Measurements from ENCODE around the gene WFDC10A. TPM values are rescaled to one million over a fixed set of nuclear protein-coding genes. Genes with fewer than 3 reads are reported as not detected.
"Not testable (repeated sequence)": the region's sequence is repeated elsewhere in the genome, so short reads cannot be mapped to it uniquely, and the experiment has no call there.

The WFDC10A gene
- total RNA-seq, 6 experiments from 2014 or later = not detected

- Mint-ChIP-seq H3K27me3 (ENCODE audit: insufficient read depth) (peaks cover 4% of the 10 kb centered on the region), H3K4me1 (ENCODE audit: low read depth) (no peaks in the 10 kb centered on the region), H3K36me3 (ENCODE audit: low read depth) (no peaks in the 10 kb centered on the region), H3K4me3 (no peak overlapping the region), H3K27ac (no peak overlapping the region), H3K9me3 (no peaks in the 10 kb centered on the region)
- TF ChIP-seq CTCF (IDR thresholded peaks at IDR 0.05) = no peak
- no peak for DNase-seq
These were observed 18.0 kb downstream of the WFDC10A start for GRCh38 chr20:45647441-45648050.

GRCh38 chr20:45649312-45649863 is 19.8 kb downstream of the WFDC10A start:
- no peak for DNase-seq
- Mint-ChIP-seq H3K27ac (no peak overlapping the region), H3K27me3 (ENCODE audit: insufficient read depth) (peaks cover 6% of the 10 kb centered on the region), H3K36me3 (ENCODE audit: low read depth) (no peaks in the 10 kb centered on the region), H3K4me1 (ENCODE audit: low read depth) (no peaks in the 10 kb centered on the region), H3K4me3 (no peak overlapping the region), H3K9me3 (no peaks in the 10 kb centered on the region)
- no peak for TF ChIP-seq CTCF (IDR thresholded peaks at IDR 0.05)

GRCh38 chr20:45651726-45652125 is 22.2 kb downstream of the WFDC10A start:
- not testable (repeated sequence) for H3K4me1 Mint-ChIP-seq (ENCODE audit: low read depth); H3K4me3 Mint-ChIP-seq; H3K27ac Mint-ChIP-seq; H3K36me3 Mint-ChIP-seq (ENCODE audit: low read depth); DNase-seq; H3K27me3 Mint-ChIP-seq (ENCODE audit: insufficient read depth); H3K9me3 Mint-ChIP-seq

GRCh38 chr20:45657038-45657437 is 27.5 kb downstream of the WFDC10A start:
- not testable (repeated sequence) for H3K4me1 Mint-ChIP-seq (ENCODE audit: low read depth); H3K27ac Mint-ChIP-seq; H3K4me3 Mint-ChIP-seq; DNase-seq; H3K36me3 Mint-ChIP-seq (ENCODE audit: low read depth); H3K27me3 Mint-ChIP-seq (ENCODE audit: insufficient read depth); H3K9me3 Mint-ChIP-seq

GRCh38 chr20:45670139-45670538 is 40.6 kb downstream of the WFDC10A start, which contains the start of gene WFDC11:
Gene WFDC11 (minus strand): TSS chr20:45670239. CDS start chr20:45650600, 19,639 bp downstream.
- no peaks in the 10 kb centered on the region for H3K4me1 Mint-ChIP-seq (ENCODE audit: low read depth)
- H3K4me3 Mint-ChIP-seq = no peak within 1 kb of the TSS
- peaks cover 5% of the 10 kb centered on the region; the same call in 1 of the 2 replicates for H3K27me3 Mint-ChIP-seq (ENCODE audit: insufficient read depth)
- TF ChIP-seq CTCF (IDR thresholded peaks at IDR 0.05) = no peak
- H3K36me3 Mint-ChIP-seq (ENCODE audit: low read depth) = no peaks in the 10 kb centered on the region
- no peak for DNase-seq
- H3K9me3 Mint-ChIP-seq = no peaks in the 10 kb centered on the region; the same call in 1 of the 2 replicates
- H3K27ac Mint-ChIP-seq = no peak within 1 kb of the TSS

- H3K4me1 Mint-ChIP-seq (ENCODE audit: low read depth) = no peaks in the 10 kb centered on the region
- DNase-seq = no peak
- no peak overlapping the region for H3K27ac Mint-ChIP-seq
- no peak for TF ChIP-seq CTCF (IDR thresholded peaks at IDR 0.05)
- H3K36me3 Mint-ChIP-seq (ENCODE audit: low read depth) = no peaks in the 10 kb centered on the region
- H3K9me3 Mint-ChIP-seq = no peaks in the 10 kb centered on the region
- H3K27me3 Mint-ChIP-seq (ENCODE audit: insufficient read depth) = peaks cover 5% of the 10 kb centered on the region; the same call in 1 of the 2 replicates
- no peak overlapping the region for H3K4me3 Mint-ChIP-seq
These were observed 43.2 kb downstream of the WFDC10A start for GRCh38 chr20:45672765-45673164.

Measured in HFFc6 (cell line).